Colonic mucosa (tissue), 4 donors: ENCODE data around the gene C1orf167. TPM values are rescaled to one million over a fixed set of nuclear protein-coding genes. Genes with fewer than 3 reads are reported as not detected.

ENCODE experiments used
- DNase-seq: peaks from one replicate; pipeline ENCODE4 v3.0.0-alpha.2; 2020
- H3K27ac ChIP-seq: fragments of 200-600 bp; one replicate; pipeline ENCODE4 v1.8.0; 2021
- H3K27me3 ChIP-seq: fragments of 200-600 bp; one replicate; pipeline ENCODE4 v1.8.0; 2021
- H3K36me3 ChIP-seq: fragments of 200-600 bp; one replicate; pipeline ENCODE4 v1.8.0; 2021
- H3K4me1 ChIP-seq: fragments of 200-600 bp; one replicate; pipeline ENCODE4 v1.8.0; 2021; ENCODE audit warnings: mild to moderate bottlenecking
- H3K4me3 ChIP-seq: fragments of 200-600 bp; one replicate; pipeline ENCODE4 v1.8.0; 2021
- H3K9ac ChIP-seq, 2 donors: one replicate each; pipeline ENCODE4 v1.7.0; 2013; ENCODE audit warnings: control low read depth in 2 of 2, low read depth in 2 of 2, low read length in 2 of 2
- H3K9me3 ChIP-seq: fragments of 200-600 bp; one replicate; pipeline ENCODE4 v1.8.0; 2021
- intact Hi-C: fragments of 100-400 bp; cut with DNase I; formaldehyde crosslinking; loops from one replicate; pipeline ENCODE4 v1.14.1; 2022
- total RNA-seq, 2 donors: library from RNA; stranded (reverse); fragmentation: NEBNext Ultra II Directional in 1 of 2; extraction: Animal tissue kit (Norgen Biotek cat#: 25700) in 1 of 2; gene quantifications; one replicate each; pipeline ENCODE4 v1.2.1, GENCODE V29; 2021
- TF ChIP-seq, protein P1 (sequence below): fragments of 200-600 bp; IDR thresholded peaks from one replicate; pipeline ENCODE4 v1.8.0; 2022; ENCODE audit warnings: antibody characterized with exemption, mild to moderate bottlenecking
- donor health status: healthy.
- donor health status: DM: no; HTN: no; CAD: no.
- donor health status: DM: no; HTN: no; CAD: no.

The C1orf167 gene
- total RNA-seq, 2 donors from 2014 or later, result not detected

DNA sequence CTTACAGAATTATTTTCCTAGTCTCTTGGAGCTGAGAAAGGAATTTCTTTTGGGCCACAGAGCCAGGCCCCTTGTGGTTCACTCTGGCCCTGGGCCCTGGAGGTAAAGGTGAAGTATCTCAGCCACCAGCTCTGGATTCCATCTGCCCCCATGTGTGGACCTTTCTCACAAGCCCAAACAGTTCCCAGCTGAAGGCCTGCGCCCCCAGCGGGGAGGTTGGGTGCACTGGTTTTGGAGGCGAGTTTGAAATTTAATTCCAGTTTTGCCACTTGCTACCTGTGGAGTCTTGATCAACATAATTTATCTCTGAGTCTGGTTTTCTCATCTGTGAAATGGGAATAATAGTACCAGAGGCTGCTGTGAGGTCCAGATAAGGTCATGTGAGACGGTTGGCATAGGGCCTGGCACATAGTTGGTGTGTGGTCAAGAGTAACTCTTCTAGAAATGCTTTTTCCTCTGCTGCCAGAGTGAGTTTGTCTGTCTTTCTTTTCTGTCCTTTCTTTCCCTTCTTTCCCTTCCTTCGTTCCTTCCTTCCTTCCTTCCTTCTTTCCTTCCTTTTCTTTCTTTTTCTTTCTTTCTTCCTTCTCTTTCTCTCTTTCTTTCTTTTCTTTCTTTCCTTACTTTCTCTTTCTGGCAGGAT, 20.0 kb upstream of the C1orf167 start:
- Histone ChIP-seq H3K9me3 (no peaks in the 10 kb centered on the region), H3K4me3 (no peak overlapping the region), H3K27me3 (no peaks in the 10 kb centered on the region), H3K9ac (no peak overlapping the region), H3K4me1 (no peaks in the 10 kb centered on the region), H3K36me3 (no peaks in the 10 kb centered on the region), H3K27ac (no peak overlapping the region)
- intact Hi-C loops, result no loop called here
- DNase-seq, result no peak
- TF ChIP-seq, protein P1, sequence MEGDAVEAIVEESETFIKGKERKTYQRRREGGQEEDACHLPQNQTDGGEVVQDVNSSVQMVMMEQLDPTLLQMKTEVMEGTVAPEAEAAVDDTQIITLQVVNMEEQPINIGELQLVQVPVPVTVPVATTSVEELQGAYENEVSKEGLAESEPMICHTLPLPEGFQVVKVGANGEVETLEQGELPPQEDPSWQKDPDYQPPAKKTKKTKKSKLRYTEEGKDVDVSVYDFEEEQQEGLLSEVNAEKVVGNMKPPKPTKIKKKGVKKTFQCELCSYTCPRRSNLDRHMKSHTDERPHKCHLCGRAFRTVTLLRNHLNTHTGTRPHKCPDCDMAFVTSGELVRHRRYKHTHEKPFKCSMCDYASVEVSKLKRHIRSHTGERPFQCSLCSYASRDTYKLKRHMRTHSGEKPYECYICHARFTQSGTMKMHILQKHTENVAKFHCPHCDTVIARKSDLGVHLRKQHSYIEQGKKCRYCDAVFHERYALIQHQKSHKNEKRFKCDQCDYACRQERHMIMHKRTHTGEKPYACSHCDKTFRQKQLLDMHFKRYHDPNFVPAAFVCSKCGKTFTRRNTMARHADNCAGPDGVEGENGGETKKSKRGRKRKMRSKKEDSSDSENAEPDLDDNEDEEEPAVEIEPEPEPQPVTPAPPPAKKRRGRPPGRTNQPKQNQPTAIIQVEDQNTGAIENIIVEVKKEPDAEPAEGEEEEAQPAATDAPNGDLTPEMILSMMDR, result no peak

DNA sequence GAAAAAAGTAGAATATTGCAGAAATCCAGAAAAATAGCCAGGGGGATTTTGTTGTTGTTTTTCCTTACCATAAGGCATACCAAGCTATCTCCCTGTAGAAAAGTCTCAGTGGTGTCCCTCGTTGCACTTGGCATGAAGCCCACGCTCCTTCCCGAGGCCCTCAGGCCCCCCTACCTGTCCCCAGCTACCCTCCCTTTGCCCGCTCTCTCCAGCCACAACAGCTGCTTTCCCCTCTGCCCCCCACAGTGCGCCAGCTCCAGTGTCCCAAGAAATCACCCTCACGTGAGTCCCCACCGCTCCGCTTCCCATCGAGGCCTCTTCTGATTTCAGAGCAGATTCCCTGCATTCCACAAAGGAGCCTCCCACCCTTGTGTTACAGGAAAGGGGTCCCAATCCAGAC, 17.7 kb upstream of the C1orf167 start:
- no peaks in the 10 kb centered on the region for H3K9me3 ChIP-seq
- intact Hi-C loops, result no loop called here
- no peaks in the 10 kb centered on the region for H3K27me3 ChIP-seq
- TF ChIP-seq, protein P1, result no peak
- H3K27ac ChIP-seq, result no peak overlapping the region
- no peak for DNase-seq
- no peaks in the 10 kb centered on the region for H3K36me3 ChIP-seq
- no peak overlapping the region for H3K9ac ChIP-seq
- H3K4me3 ChIP-seq, result no peak overlapping the region
- H3K4me1 ChIP-seq, result no peaks in the 10 kb centered on the region

DNA sequence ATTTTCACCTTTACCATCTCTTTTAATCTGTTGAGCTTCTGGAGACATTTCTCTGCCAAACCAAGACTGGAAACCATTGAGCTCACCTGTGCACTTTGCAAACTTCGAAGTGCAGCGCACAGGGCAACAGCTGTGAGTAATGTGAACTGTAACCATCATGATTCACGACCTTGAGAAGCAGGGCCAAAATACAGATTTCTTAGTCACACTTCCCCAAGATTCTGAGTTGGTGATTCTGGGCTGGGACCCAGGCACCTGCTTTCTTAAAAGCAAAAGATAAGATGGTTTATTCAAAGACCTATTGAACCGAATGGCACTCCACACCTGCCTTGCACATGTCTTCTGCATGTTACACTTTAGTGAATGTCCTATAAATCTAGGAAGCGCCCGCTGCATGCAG, 15.9 kb upstream of the C1orf167 start:
- H3K9me3 ChIP-seq, result no peaks in the 10 kb centered on the region
- H3K36me3 ChIP-seq, result no peaks in the 10 kb centered on the region
- no peak overlapping the region for H3K27ac ChIP-seq
- no peak overlapping the region for H3K4me3 ChIP-seq
- H3K27me3 ChIP-seq, result no peaks in the 10 kb centered on the region
- intact Hi-C loops, result no loop called here
- DNase-seq, result no peak
- H3K4me1 ChIP-seq, result no peaks in the 10 kb centered on the region
- TF ChIP-seq, protein P1, result no peak
- no peak overlapping the region for H3K9ac ChIP-seq

DNA sequence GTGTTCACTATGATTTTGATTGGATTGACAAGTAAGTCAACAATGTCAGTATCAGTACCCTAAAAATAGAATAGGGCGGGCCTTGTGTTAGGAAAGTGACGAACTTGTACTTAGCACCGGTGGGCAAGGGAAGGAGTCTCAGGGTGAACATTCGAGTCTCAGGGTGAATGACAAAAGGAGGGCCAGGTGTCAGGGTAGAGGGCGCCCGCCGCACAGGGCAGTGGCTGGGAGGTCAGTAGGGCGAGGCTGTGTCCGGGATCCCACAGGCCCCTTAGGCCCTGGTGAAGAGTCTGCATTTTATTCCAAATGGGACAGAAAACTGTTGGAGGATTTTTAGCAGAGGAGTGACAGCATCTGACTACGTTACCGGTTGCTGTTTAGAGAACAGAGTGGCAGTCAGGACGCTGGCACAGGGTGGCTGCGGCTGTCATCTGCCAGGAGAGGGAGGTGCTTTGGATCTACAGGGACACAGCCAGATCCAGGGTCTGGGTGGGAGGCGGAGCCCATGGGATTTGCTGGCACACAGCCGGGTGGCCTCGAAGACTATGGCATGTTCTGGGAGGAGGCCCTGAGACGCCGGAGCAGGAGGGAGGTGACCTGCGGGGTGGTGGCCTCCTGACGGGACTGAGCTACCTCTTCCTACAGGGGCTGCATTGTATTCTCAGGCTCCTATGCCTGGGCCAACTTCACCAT, 15.1 kb upstream of the C1orf167 start:
- Histone ChIP-seq H3K27me3 (no peaks in the 10 kb centered on the region), H3K4me3 (no peak overlapping the region), H3K36me3 (no peaks in the 10 kb centered on the region), H3K4me1 (no peaks in the 10 kb centered on the region), H3K9ac (no peak overlapping the region), H3K27ac (no peak overlapping the region), H3K9me3 (no peaks in the 10 kb centered on the region)
- intact Hi-C loops, result no loop called here
- no peak for DNase-seq
- TF ChIP-seq, protein P1, result no peak

DNA sequence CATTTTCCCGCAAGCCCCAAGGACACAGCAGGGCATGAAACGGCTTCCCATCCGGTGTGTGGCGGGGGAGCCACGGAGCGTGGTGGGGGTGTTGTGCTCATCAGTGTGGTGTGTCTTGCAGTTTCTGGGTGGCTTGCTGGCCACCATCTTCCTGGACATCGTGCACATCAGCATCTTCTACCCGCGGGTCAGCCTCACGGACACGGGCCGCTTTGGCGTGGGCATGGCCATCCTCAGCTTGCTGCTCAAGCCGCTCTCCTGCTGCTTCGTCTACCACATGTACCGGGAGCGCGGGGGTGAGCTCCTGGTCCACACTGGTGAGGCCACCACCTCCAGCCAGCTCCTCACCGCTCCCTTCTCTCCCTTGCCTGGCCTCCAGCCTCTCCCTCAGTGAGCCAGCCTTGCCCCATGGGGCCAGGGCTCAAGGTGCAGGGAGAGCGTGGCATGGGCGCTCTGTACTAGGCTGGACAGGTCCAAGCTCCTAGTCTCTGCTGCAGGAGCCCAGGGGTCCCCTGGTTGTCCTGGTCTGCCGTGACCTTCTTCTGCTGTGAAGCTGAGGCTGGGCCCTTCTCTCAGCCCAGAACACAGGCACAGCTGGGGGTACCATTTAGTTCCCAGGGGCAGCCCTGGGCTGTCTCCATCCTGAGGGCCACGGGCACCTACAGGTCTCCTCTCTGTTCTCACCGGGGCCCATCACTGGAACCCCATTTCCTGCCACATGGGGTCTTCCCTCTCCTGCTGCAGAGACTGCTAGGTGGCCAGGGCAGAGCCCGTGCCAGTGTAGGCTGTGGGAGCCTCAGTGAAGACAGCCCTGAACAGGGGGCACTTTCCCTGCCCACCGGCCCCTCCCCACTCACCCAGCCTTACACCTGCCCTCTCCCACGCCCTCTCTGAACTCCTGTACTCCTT, 13.4 kb upstream of the C1orf167 start:
- no peak for DNase-seq
- intact Hi-C loops, result no loop called here
- Histone ChIP-seq H3K27me3 (no peaks in the 10 kb centered on the region), H3K9me3 (no peaks in the 10 kb centered on the region), H3K27ac (no peak overlapping the region), H3K4me1 (no peaks in the 10 kb centered on the region), H3K36me3 (no peaks in the 10 kb centered on the region), H3K9ac (no peak overlapping the region), H3K4me3 (no peak overlapping the region)
- TF ChIP-seq, protein P1, result no peak
